K562 (cell line): ENCODE results near the gene SCYL1. TPM values are rescaled to one million over a fixed set of nuclear protein-coding genes. Genes with fewer than 3 reads are reported as not detected.

ENCODE experiments used
- CCAR2 ChIP-seq: fragments of 200-400 bp; formaldehyde crosslinking; IDR thresholded peaks from 2 replicates; pipeline ENCODE4 v1.6.1; 2017; ENCODE audit warnings: mild to moderate bottlenecking, low read depth, low read length
- CHD1 ChIP-seq: fragments of 200-600 bp; sonication (generic); IDR thresholded peaks from one replicate; pipeline ENCODE4 v1.6.1; 2012; ENCODE audit warnings: mild to moderate bottlenecking, moderate library complexity, low read length, inconsistent platforms
- EWSR1 ChIP-seq: fragments of 450-650 bp; IDR thresholded peaks from 2 replicates; pipeline ENCODE4 v1.6.1; 2018; ENCODE audit warnings: borderline replicate concordance, mild to moderate bottlenecking, low read depth, moderate library complexity; ENCODE audit not compliant: partially characterized antibody
- IRF2 ChIP-seq: sonication (generic); formaldehyde crosslinking; IDR thresholded peaks from 2 replicates; pipeline ENCODE4 v1.8.1; 2022; ENCODE audit warnings: mild to moderate bottlenecking, missing genetic modification reagents
- MCM7 ChIP-seq, 2 experiments: fragments of 450-650 bp; IDR thresholded peaks; 2 replicates each; pipeline ENCODE4 v1.6.1; 2016 to 2018
- PBX2 ChIP-seq, 2 experiments: IDR thresholded peaks in 1 of 2; conservative IDR thresholded peaks in 1 of 2; 2 replicates each; pipeline ENCODE4 v1.6.1; 2016; ENCODE audit warnings: low read depth in 2 of 2, mild to moderate bottlenecking in 1 of 2, missing compliant biosample characterization in 1 of 2, missing genetic modification characterization in 1 of 2, moderate library complexity in 1 of 2
- POLR2AphosphoS2 ChIP-seq: IDR thresholded peaks from 2 replicates; pipeline ENCODE4 v1.6.1; 2012; ENCODE audit warnings: low read length, improper control_type of control experiment
- POU5F1 ChIP-seq: fragments of 150-350 bp; IDR thresholded peaks from 2 replicates; pipeline ENCODE4 v1.6.1; 2014; ENCODE audit warnings: borderline replicate concordance, low read length, low read depth, mild to moderate bottlenecking; ENCODE audit not compliant: partially characterized antibody
- REST ChIP-seq, 2 experiments: fragments of 450-650 bp; formaldehyde crosslinking in 1 of 2; IDR thresholded peaks; 2 replicates each; pipeline versions ENCODE4 v1.4.0 to v1.6.1; 2014 to 2020; ENCODE audit warnings: mild to moderate bottlenecking in 2 of 2, borderline replicate concordance in 1 of 2, low read depth in 1 of 2
- SRF ChIP-seq, 2 experiments: fragments of 250-450, 450-650 bp in 1 of 2; sonication (Bioruptor Pico) in 1 of 2; sonication (generic) in 1 of 2; formaldehyde crosslinking; IDR thresholded peaks; 2 replicates each; pipeline versions ENCODE4 v1.5.0 to v1.5.1; 2020 to 2022; ENCODE audit warnings: mild to moderate bottlenecking in 1 of 2, missing genetic modification reagents in 1 of 2
- ZBTB34 ChIP-seq: fragments of 250-450 bp; sonication (Bioruptor Pico); IDR thresholded peaks from 2 replicates; pipeline ENCODE4 v1.8.0; 2021; ENCODE audit warnings: mild to moderate bottlenecking, moderate library complexity
- polyA plus RNA-seq, 8 experiments: library from polyadenylated mRNA; depleted of rRNA in 4 of 8; stranded (reverse) in 5 of 8; unstranded in 3 of 8; fragments of >200 nt; fragmentation: Nextera tagmentation in 2 of 8; fragmentation: Illumina TruSeq in 1 of 8; extraction: Ambion mirVana in 2 of 8; extraction: Trizol in 1 of 8; gene quantifications; 2 replicates each; pipeline versions ENCODE4 v1.2.1 to v1.2.3, GENCODE V29; 2011 to 2014; ENCODE audit warnings: inconsistent platforms in 1 of 8, missing spikeins in 1 of 8
- total RNA-seq, 7 experiments: library from RNA; depleted of rRNA in 6 of 7; stranded (reverse); fragments of >200 nt in 6 of 7; fragmentation: Illumina TruSeq in 2 of 7; extraction: Trizol in 2 of 7; gene quantifications; 2 replicates each; pipeline versions ENCODE4 v1.2.1 to v1.2.3, GENCODE V29; 2011 to 2021; ENCODE audit warnings: low replicate concordance in 1 of 7

The SCYL1 gene
- total and polyA plus RNA-seq, 9 of the 15 experiments (the other 6 are each of a cell fraction or from before 2014, with no cell fraction given): 1.9 to 145 (median 57.6) TPM

- TF ChIP-seq PBX2 (CRISPR knock-in tag; IDR thresholded peaks at IDR 0.05; ENCODE audit: low read depth) (no peak), PBX2 (tag; conservative IDR thresholded peaks at IDR 0.05; ENCODE audit: low read depth) (no peak), CHD1 (peak; percentile 95), IRF2 (CRISPR knock-in tag) (no peak), POLR2AphosphoS2 (no peak), REST (IDR thresholded peaks at IDR 0.05; ENCODE audit: borderline replicate concordance) (peak; percentile 35), REST (CRISPR knock-in tag; IDR thresholded peaks at IDR 0.05; ENCODE audit: low read depth) (peak; percentile 63), POU5F1 (no peak), EWSR1 (no peak), CCAR2 (no peak), SRF (CRISPR knock-in tag; IDR thresholded peaks at IDR 0.05) (no peak), ZBTB34 (CRISPR knock-in tag) (no peak), MCM7 (IDR thresholded peaks at IDR 0.05) (no peak)
These were observed at the start of gene SCYL1 (continued) for GRCh38 chr11:65524741-65525545.
